Vagina (tissue), 2 donors: ENCODE data around the gene MYL11. TPM values are rescaled to one million over a fixed set of nuclear protein-coding genes. Genes with fewer than 3 reads are reported as not detected.

Source experiments
- DNase-seq, 2 donors: peaks; one replicate each; pipeline ENCODE4 v3.0.0-alpha.2; 2017; ENCODE audit errors: extremely low spot score in 2 of 2
- H3K27ac ChIP-seq: fragments of 200-600 bp; sonication (generic); one replicate; pipeline ENCODE4 v1.5.1; 2019
- H3K27me3 ChIP-seq: fragments of 200-600 bp; sonication (generic); one replicate; pipeline ENCODE4 v1.5.1; 2019
- H3K36me3 ChIP-seq, 2 donors: fragments of 200-600 bp; sonication (generic); one replicate each; pipeline ENCODE4 v1.5.1; 2017 to 2019
- H3K4me1 ChIP-seq: fragments of 200-600 bp; sonication (generic); one replicate; pipeline ENCODE4 v1.5.1; 2019
- H3K4me3 ChIP-seq, 2 donors: fragments of 200-600 bp; sonication (generic); 1 replicate in 1 of 2; 2 replicates in 1 of 2; pipeline ENCODE4 v1.5.1; 2016 to 2019
- H3K9me3 ChIP-seq: fragments of 200-600 bp; sonication (generic); one replicate; pipeline ENCODE4 v1.5.1; 2019
- CTCF ChIP-seq, 3 experiments: fragments of 450-650 bp in 2 of 3; fragments of 200-600 bp in 1 of 3; sonication (generic) in 1 of 3; IDR thresholded peaks; one replicate each; pipeline ENCODE4 v1.5.1; 2017 to 2019; ENCODE audit warnings: antibody characterized with exemption in 3 of 3, mild to moderate bottlenecking in 2 of 3, moderate library complexity in 2 of 3
- POLR2A ChIP-seq, 2 donors: fragments of 450-650 bp; IDR thresholded peaks; one replicate each; pipeline ENCODE4 v1.6.1; 2017; ENCODE audit warnings: antibody characterized with exemption in 2 of 2, mild to moderate bottlenecking in 2 of 2, moderate library complexity in 2 of 2
- POLR2AphosphoS5 ChIP-seq, 2 donors: sonication (generic); formaldehyde crosslinking; IDR thresholded peaks; one replicate each; pipeline ENCODE4 v1.9.0; 2017; ENCODE audit warnings: antibody characterized with exemption in 2 of 2, mild to moderate bottlenecking in 2 of 2, low read depth in 1 of 2; ENCODE audit not compliant: insufficient read depth in 1 of 2
- intact Hi-C: fragments of 100-400 bp; cut with DNase I; formaldehyde crosslinking; loops from one replicate; pipeline ENCODE4 v1.15.1; 2023
- total RNA-seq: library from RNA; depleted of rRNA; stranded (reverse); fragments of >200 nt; gene quantifications from one replicate; pipeline ENCODE4 v1.2.3, GENCODE V29; 2016

Gene MYL11
- total RNA-seq, 1 donor from 2014 or later = not detected

GRCh38 chr16:30367349-30368009 is 7.1 kb upstream of the MYL11 start:
- DNase-seq = no peak
- intact Hi-C loops = no loop called here
- Histone ChIP-seq H3K36me3 (peaks cover 0 to 9% of the 10 kb centered on the region in 2 donors), H3K9me3 (no peaks in the 10 kb centered on the region), H3K27ac (peak overlapping the region; percentile 80), H3K27me3 (no peaks in the 10 kb centered on the region), H3K4me1 (peaks cover 56% of the 10 kb centered on the region), H3K4me3 (peak overlapping the region; percentile 92 to 93)
- no peak for TF ChIP-seq POLR2AphosphoS5 (IDR thresholded peaks at IDR 0.05; ENCODE audit: insufficient read depth in 1 of 2, low read depth in 1 of 2)
- TF ChIP-seq CTCF (IDR thresholded peaks at IDR 0.05) = no peak
- TF ChIP-seq POLR2A (IDR thresholded peaks at IDR 0.05) = no peak

DNA sequence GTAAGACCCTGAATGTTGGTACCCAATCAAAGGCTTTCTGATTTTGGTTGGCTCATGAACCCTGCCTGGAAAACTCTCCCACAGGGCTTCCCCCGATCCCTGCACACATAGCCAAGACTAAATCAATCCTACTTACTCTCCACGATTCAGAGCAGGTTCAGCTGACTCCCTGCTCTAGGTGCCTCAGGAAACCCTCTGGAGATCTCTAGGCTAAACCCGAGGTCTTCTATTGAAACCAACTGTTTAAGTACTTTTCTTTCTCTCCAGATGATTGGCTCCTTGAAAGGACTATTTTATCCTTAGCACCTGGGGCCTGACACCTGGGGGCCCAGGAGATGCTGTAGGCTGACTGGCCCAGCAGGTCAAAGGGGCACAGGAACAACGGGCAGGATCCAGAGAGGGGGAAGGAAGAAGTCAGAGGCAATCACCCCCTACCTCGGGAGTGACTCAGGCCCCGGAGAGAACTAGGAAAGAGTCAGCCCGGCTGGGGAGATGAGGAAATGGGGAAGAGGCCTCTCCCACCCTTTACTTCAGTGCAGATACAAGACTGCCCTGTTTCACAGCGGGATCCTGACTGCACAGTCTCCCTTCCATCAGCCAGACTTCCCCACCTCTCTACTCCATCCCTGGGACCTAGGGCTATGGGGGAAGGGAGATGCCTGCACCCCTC is 6.3 kb upstream of the MYL11 start:
- Histone ChIP-seq H3K4me3 (peak overlapping the region; percentile 92 to 93), H3K27me3 (no peaks in the 10 kb centered on the region), H3K27ac (peak overlapping the region; percentile 80), H3K4me1 (peaks cover 56% of the 10 kb centered on the region), H3K9me3 (no peaks in the 10 kb centered on the region), H3K36me3 (peaks cover 0 to 9% of the 10 kb centered on the region in 2 donors)
- DNase-seq = no peak
- intact Hi-C loops = no loop called here
- no peak for TF ChIP-seq POLR2AphosphoS5 (IDR thresholded peaks at IDR 0.05; ENCODE audit: insufficient read depth in 1 of 2, low read depth in 1 of 2)
- no peak for TF ChIP-seq CTCF (IDR thresholded peaks at IDR 0.05)
- no peak for TF ChIP-seq POLR2A (IDR thresholded peaks at IDR 0.05)

- peak overlapping the region; percentile 92 to 93 for H3K4me3 ChIP-seq
- no peak for DNase-seq
- peak overlapping the region; percentile 80 for H3K27ac ChIP-seq
- no peaks in the 10 kb centered on the region for H3K27me3 ChIP-seq
- H3K4me1 ChIP-seq = peaks cover 56% of the 10 kb centered on the region
- no peak for TF ChIP-seq POLR2AphosphoS5 (IDR thresholded peaks at IDR 0.05; ENCODE audit: insufficient read depth in 1 of 2, low read depth in 1 of 2)
- TF ChIP-seq POLR2A (IDR thresholded peaks at IDR 0.05) = no peak
- no peak for TF ChIP-seq CTCF (IDR thresholded peaks at IDR 0.05)
- no peaks in the 10 kb centered on the region for H3K9me3 ChIP-seq
- intact Hi-C loops = no loop called here
- peaks cover 0 to 9% of the 10 kb centered on the region in 2 donors for H3K36me3 ChIP-seq
These were observed 5.9 kb upstream of the MYL11 start for GRCh38 chr16:30368792-30369090.

- peak in 1 of 2 donors; percentile 90 for DNase-seq
- TF ChIP-seq CTCF (IDR thresholded peaks at IDR 0.05) = no peak
- TF ChIP-seq POLR2A (IDR thresholded peaks at IDR 0.05) = no peak
- TF ChIP-seq POLR2AphosphoS5 (IDR thresholded peaks at IDR 0.05; ENCODE audit: insufficient read depth in 1 of 2, low read depth in 1 of 2) = no peak
- H3K4me3 ChIP-seq = peak overlapping the region; percentile 92 to 93
- H3K4me1 ChIP-seq = peaks cover 56% of the 10 kb centered on the region
- no peaks in the 10 kb centered on the region for H3K9me3 ChIP-seq
- peak overlapping the region; percentile 80 for H3K27ac ChIP-seq
- H3K36me3 ChIP-seq = peaks cover 0 to 9% of the 10 kb centered on the region in 2 donors
- no peaks in the 10 kb centered on the region for H3K27me3 ChIP-seq
- intact Hi-C loops = no loop called here
These were observed 5.3 kb upstream of the MYL11 start for GRCh38 chr16:30369091-30369937.
